Activated T-cell treated with anti-CD3 and anti-CD28 coated beads, Interleukin-2, amount 50 U/mL, for 72 hours (primary cell): ENCODE results near the gene RNF182. TPM values are rescaled to one million over a fixed set of nuclear protein-coding genes. Genes with fewer than 3 reads are reported as not detected.
"Not testable (repeated sequence)": the region's sequence is repeated elsewhere in the genome, so short reads cannot be mapped to it uniquely, and the experiment has no call there.

Source experiments
- ATAC-seq, 2 donors: fragments of 150-1000 bp; cut with Tn5 transposase; replicated peaks in 1 of 2; 2 replicates each; pipeline ENCODE4 v1.10.0; 2021; ENCODE audit warnings: moderate library complexity in 2 of 2, mild to moderate bottlenecking in 1 of 2
- DNase-seq, 2 donors: peaks; one replicate each; pipeline ENCODE4 v3.0.0; 2021 to 2022; ENCODE audit warnings: mixed read lengths in 1 of 2
- H3K27ac Mint-ChIP-seq: one replicate; pipeline ENCODE4 v1.8.0; 2022; ENCODE audit warnings: mild to moderate bottlenecking, moderate library complexity, mixed read lengths
- H3K27me3 Mint-ChIP-seq: one replicate; pipeline ENCODE4 v1.8.0; 2022; ENCODE audit warnings: low read depth, mixed read lengths
- H3K36me3 Mint-ChIP-seq, 2 donors: one replicate each; pipeline ENCODE4 v1.8.0; 2022; ENCODE audit warnings: mixed read lengths in 2 of 2, mild to moderate bottlenecking in 1 of 2; ENCODE audit not compliant: insufficient read depth in 2 of 2
- H3K4me1 Mint-ChIP-seq: one replicate; pipeline ENCODE4 v1.8.0; 2022; ENCODE audit warnings: low read depth, mixed read lengths
- H3K4me3 Mint-ChIP-seq, 2 donors: one replicate each; pipeline ENCODE4 v1.8.0; 2022; ENCODE audit warnings: mild to moderate bottlenecking in 2 of 2, mixed read lengths in 2 of 2, moderate library complexity in 2 of 2
- H3K9me3 Mint-ChIP-seq, 2 donors: one replicate each; pipeline ENCODE4 v1.8.0; 2022; ENCODE audit warnings: mixed read lengths in 2 of 2
- total RNA-seq, 2 donors: library from RNA; stranded (reverse); gene quantifications; one replicate each; pipeline ENCODE4 v1.2.3, GENCODE V29; 2022

Gene RNF182
- total RNA-seq, 2 donors from 2014 or later = not detected

GRCh38 chr6:14002176-14002947, 77.6 kb downstream of the RNF182 start:
- DNase-seq = no peak
- no peak overlapping the region for H3K4me3 Mint-ChIP-seq
- H3K4me1 Mint-ChIP-seq = no peaks in the 10 kb centered on the region
- H3K27ac Mint-ChIP-seq = no peak overlapping the region
- H3K36me3 Mint-ChIP-seq = no peaks in the 10 kb centered on the region
- peaks cover 0 to 1% of the 10 kb centered on the region in 2 donors for H3K9me3 Mint-ChIP-seq
- no peak for ATAC-seq
- peaks cover 24% of the 10 kb centered on the region for H3K27me3 Mint-ChIP-seq

DNA sequence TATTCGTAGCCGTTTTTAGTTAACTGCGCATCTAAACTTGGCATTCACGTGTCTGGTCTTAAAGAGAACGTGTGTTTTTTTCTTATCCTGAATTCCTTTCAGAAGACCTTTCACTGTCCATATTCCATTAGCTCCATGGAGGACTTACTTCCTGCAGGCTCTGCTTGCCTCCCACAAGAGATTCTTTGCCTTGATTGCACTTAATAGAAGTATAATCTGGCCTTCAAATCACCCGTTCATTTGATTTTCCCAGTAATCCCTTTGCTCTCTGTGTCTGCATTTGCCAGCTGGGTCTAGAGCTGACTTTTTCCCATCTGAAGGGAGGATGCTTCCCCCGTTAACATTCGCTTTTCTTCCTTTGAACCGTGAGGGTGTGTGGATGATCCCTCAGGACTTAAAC, 79.5 kb downstream of the RNF182 start:
- Mint-ChIP-seq H3K9me3 (no peaks in the 10 kb centered on the region), H3K27me3 (peaks cover 19% of the 10 kb centered on the region), H3K4me3 (no peak overlapping the region), H3K27ac (no peak overlapping the region), H3K4me1 (no peaks in the 10 kb centered on the region), H3K36me3 (no peaks in the 10 kb centered on the region)
- DNase-seq (no peak), ATAC-seq (no peak)

DNA sequence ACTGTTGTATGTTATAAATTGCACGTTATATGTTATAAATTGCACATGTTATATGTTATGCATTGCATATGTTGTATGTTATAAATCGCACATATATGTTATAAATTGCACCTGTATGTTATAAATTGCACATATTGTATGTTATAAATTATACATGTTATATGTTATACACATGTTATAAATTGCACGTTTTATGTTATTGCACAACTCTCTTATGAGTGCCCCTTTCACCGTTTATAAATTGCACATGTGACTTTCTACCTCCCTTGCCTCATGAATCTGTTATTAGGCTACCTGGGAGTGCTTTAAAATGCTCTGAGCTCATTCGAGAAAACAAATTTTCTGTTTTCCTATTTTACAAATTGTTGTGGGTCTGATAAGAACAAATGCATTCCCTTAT, 84.1 kb downstream of the RNF182 start:
- H3K36me3 Mint-ChIP-seq = peaks cover 0 to 3% of the 10 kb centered on the region in 2 donors
- DNase-seq (no peak), ATAC-seq (no peak)
- no peaks in the 10 kb centered on the region for H3K4me1 Mint-ChIP-seq
- no peak overlapping the region for H3K4me3 Mint-ChIP-seq
- no peaks in the 10 kb centered on the region for H3K9me3 Mint-ChIP-seq
- H3K27ac Mint-ChIP-seq = no peak overlapping the region
- H3K27me3 Mint-ChIP-seq = peaks cover 42% of the 10 kb centered on the region

DNA sequence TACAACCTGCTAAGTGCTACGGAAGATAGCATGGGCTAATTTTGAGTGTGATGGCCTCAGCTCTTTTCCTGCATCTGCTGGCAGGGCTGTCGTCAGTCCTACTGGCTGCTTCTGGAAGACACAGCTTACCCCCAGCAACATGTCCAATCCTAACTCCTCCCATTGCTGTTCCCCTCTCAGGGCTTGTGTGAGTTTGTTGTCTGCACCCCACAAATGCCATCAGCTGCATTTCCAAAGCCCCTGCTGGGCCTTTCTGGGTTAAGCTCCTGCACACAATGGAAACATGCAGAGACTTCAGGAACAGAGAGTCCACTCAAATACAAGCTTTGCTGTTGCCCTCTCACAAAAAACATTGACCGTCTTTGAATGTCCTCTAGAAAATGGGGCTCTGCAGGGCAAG, 84.7 kb downstream of the RNF182 start:
- no peaks in the 10 kb centered on the region for H3K4me1 Mint-ChIP-seq
- no peak overlapping the region for H3K27ac Mint-ChIP-seq
- H3K36me3 Mint-ChIP-seq = peaks cover 0 to 3% of the 10 kb centered on the region in 2 donors
- no peaks in the 10 kb centered on the region for H3K9me3 Mint-ChIP-seq
- no peak for DNase-seq
- ATAC-seq = no peak
- no peak overlapping the region for H3K4me3 Mint-ChIP-seq
- H3K27me3 Mint-ChIP-seq = peaks cover 45% of the 10 kb centered on the region

GRCh38 chr6:14010275-14010674, 85.5 kb downstream of the RNF182 start:
- no peaks in the 10 kb centered on the region for H3K9me3 Mint-ChIP-seq
- peaks cover 0 to 3% of the 10 kb centered on the region in 2 donors for H3K36me3 Mint-ChIP-seq
- H3K4me1 Mint-ChIP-seq = no peaks in the 10 kb centered on the region
- no peak overlapping the region for H3K27ac Mint-ChIP-seq
- no peak for ATAC-seq
- peaks cover 48% of the 10 kb centered on the region for H3K27me3 Mint-ChIP-seq
- H3K4me3 Mint-ChIP-seq = no peak overlapping the region
- no peak for DNase-seq

DNA sequence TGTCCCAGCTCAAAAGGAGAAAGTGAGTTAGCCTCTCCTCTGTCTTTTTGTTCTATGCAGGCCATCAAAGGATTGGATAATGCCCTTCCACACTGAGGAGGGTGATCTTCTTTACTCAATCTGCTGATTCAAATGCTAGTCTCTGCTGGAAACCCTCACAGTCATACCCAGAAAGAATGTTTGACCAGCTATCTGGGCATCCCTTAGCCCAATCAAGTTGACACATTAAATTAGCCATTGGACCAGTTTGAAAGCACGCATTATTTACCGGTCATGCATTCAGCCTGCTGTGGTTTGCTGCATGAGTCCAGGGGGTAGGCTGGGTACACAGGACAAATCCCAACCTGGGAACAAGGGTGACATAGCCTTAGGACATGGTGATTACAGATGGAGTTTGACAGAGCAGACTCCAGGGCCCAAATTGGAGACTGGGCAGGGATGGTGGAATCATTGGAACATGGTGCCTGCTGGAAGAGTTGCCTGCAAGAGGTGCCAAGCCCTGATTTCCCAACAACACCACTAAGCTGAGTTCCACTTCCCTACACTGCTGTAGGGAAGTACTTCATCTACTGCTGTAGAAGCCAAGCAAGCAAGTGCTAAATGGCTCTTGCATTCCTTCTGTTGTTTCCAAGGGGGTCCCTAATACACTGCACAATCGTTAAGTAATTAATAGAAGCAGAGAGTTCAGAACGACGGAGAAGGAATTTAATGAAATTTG, 87.7 kb downstream of the RNF182 start:
- Mint-ChIP-seq H3K4me3 (no peak overlapping the region), H3K9me3 (no peaks in the 10 kb centered on the region), H3K27ac (no peak overlapping the region), H3K36me3 (peaks cover 0 to 3% of the 10 kb centered on the region in 2 donors), H3K4me1 (no peaks in the 10 kb centered on the region), H3K27me3 (peaks cover 40% of the 10 kb centered on the region)
- no peak for DNase-seq
- no peak for ATAC-seq

DNA sequence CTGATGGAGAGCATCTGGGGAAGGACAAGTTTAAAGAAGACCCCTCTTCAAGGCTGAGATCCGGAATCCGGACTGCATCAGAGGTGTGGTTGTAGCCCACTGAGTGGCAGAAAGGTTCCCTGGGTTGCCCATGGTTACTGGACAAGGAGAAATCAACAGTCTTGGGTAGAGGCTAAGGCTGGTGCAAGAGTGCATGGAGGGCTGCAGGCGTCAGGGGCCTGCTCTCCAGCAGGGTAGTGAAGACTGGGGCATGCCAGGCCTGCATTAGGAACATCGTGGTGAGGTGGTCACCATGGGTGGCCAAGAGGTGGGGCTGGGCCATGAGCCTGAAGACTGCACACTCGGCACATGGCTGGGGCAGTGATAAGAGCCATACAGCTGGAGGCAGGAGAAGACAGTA, 91.2 kb downstream of the RNF182 start:
- H3K27me3 Mint-ChIP-seq = peaks cover 28% of the 10 kb centered on the region
- DNase-seq = no peak
- H3K27ac Mint-ChIP-seq = no peak overlapping the region
- H3K9me3 Mint-ChIP-seq = no peaks in the 10 kb centered on the region
- H3K4me1 Mint-ChIP-seq = no peaks in the 10 kb centered on the region
- no peak overlapping the region for H3K4me3 Mint-ChIP-seq
- H3K36me3 Mint-ChIP-seq = peaks cover 0 to 3% of the 10 kb centered on the region in 2 donors
- no peak for ATAC-seq

DNA sequence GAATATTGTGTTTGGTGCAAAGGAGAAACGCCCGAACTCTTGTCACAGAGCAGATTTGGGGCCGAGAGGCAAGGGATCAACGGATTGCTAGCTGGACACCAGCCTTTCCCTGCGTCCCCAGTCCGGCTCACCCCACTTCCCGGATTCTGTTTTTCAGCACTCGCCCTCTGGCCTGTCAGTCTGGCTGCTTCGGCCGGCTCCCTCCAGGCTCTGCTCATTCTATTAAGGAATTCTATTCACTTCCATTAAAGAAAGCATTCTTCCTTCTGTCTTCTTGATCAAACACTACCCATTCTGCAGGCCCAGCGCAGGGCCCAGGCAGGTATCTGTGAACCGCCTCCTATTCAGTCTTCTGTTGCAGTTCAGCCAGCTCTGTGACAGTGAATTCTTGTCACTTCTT, 91.7 kb downstream of the RNF182 start:
- Mint-ChIP-seq H3K36me3 (peaks cover 0 to 3% of the 10 kb centered on the region in 2 donors), H3K27ac (no peak overlapping the region), H3K4me1 (no peaks in the 10 kb centered on the region), H3K4me3 (no peak overlapping the region), H3K9me3 (no peaks in the 10 kb centered on the region), H3K27me3 (peaks cover 25% of the 10 kb centered on the region)
- ATAC-seq (no peak), DNase-seq (no peak)

DNA sequence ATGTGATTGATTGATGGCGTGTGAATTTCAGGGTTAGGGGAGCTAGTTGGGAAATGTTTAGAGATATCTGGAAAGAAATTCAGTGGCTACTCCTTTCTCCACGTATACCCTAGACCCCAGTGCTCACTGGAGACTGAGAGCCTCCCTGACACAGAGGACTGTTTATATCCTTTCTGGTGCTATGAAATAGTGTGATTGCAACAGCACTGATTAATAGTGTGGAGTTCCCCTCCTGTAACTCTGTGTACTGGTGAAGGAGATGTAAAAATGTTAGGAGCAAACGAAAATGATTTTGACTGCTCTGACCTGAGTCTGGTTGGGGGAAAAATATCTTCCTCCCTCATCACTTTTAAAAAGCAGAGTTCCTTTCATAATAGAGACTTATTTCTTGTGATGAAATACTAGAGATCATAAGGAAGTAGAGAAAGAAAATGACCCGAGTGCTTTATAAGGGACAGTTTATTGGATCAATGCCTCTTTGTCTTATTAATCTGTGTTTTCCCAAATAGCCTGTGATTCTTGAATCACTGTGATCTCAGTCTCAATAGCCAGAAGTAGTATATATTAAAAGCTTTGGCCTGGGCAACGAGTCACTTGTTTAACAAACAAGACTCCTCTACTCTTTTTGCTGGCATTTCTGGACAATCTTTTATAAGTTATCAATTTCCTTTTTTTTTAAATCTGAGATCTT, 92.3 kb downstream of the RNF182 start:
- H3K9me3 Mint-ChIP-seq = no peaks in the 10 kb centered on the region
- H3K4me1 Mint-ChIP-seq = no peaks in the 10 kb centered on the region
- peaks cover 0 to under 1% of the 10 kb centered on the region in 2 donors for H3K36me3 Mint-ChIP-seq
- H3K27me3 Mint-ChIP-seq = peaks cover 18% of the 10 kb centered on the region
- no peak for DNase-seq
- ATAC-seq = no peak
- no peak overlapping the region for H3K4me3 Mint-ChIP-seq
- no peak overlapping the region for H3K27ac Mint-ChIP-seq

DNA sequence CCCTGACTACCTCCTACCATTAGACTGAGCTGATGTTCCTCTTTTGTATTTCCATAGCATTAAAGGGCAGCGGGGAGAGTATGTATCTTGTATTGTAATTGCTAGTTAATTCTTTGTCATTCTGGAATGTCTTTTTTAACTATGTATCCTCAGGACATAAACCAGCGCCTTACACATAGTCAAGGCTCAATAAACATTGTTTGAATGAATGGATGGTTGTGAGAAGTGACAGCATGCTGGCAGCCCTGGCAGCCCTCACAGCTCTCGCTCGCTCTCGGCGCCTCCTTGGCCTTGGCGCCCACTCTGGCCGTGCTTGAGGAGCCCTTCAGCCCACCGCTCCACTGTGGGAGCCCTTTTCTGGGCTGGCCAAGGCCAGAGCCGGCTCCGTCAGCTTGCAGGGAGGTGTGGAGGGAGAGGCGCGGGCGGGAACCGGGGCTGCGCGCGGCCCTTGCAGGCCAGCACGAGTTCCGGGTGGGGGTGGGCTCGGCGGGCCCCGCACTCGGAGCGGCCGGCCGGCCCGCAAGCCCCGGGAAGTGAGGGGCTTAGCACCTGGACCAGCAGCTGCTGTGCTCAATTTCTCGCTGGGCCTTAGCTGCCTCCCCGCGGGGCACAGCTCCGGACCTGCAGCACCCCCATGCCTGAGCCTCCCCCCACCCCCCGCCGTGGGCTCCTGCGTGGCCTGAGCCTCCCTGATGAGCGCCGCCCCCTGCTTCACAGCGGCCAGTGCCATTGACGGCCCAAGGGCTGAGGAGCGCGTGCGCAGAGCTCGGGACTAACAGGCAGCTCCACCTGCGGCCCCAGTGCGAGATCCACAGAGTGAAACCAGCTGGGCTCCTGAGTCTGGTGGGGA, 93.1 kb downstream of the RNF182 start:
- ATAC-seq (no peak), DNase-seq (no peak)
- Mint-ChIP-seq H3K9me3 (no peaks in the 10 kb centered on the region), H3K36me3 (no peaks in the 10 kb centered on the region), H3K4me1 (no peaks in the 10 kb centered on the region), H3K27ac (no peak overlapping the region), H3K27me3 (peaks cover 18% of the 10 kb centered on the region), H3K4me3 (no peak overlapping the region)

DNA sequence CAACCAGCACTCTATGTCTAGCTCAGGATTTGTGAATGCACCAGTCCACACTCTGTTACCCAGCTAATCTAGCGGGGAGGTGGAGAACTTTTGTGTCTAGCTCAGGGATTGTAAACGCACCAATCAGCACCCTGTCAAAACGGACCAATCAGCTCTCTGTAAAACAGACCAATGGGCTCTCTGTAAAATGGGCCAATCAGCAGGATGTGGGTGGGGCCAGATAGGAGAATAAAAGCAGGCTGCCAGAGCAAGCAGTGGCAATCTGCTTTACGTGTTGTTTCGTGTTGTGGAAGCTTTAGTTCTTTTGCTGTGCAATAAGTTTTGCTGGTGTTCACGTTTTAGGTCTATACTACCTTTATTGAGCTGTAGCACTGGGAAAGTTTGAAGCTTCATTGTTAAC, 93.8 kb downstream of the RNF182 start:
- H3K27ac Mint-ChIP-seq, H3K4me1 Mint-ChIP-seq, H3K4me3 Mint-ChIP-seq, H3K9me3 Mint-ChIP-seq, H3K36me3 Mint-ChIP-seq, DNase-seq, ATAC-seq: not testable (repeated sequence)
- H3K27me3 Mint-ChIP-seq = peaks cover 18% of the 10 kb centered on the region

DNA sequence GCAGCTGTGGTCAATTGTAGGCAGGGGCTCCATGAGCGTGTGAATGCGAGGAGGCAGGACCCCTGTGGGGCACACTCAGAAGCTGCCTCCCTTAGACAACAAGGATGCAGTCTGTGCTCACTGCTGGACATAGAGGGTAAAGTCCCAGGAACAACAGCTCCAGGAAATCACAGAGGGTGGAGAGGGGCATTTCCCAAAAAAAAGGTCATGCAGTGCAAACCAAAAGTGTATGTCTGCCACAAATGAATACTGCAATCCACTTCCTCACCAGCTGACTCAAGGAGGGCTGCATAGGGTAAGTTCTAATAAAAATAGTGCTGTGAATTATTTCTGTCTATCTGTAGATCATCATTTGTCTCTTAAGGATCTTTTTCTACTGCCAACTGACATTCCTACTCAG, 95.8 kb downstream of the RNF182 start:
- Mint-ChIP-seq H3K9me3 (no peaks in the 10 kb centered on the region), H3K4me3 (no peak overlapping the region), H3K27ac (no peak overlapping the region), H3K36me3 (no peaks in the 10 kb centered on the region), H3K4me1 (no peaks in the 10 kb centered on the region), H3K27me3 (peaks cover 17% of the 10 kb centered on the region)
- ATAC-seq (no peak), DNase-seq (no peak)
